RWPE2 (cell line): Measurements from ENCODE around the gene NCDN.

Source experiments
- ATAC-seq: fragments of 200-7000 bp; cut with Tn5 transposase; 3 replicates; pipeline ENCODE4 v1.9.1; 2021; ENCODE audit warnings: low read depth
- DNase-seq: peaks from one replicate; pipeline ENCODE4 v3.0.0-alpha.2; 2020; ENCODE audit warnings: low spot score
- H3K27ac ChIP-seq: fragments of 450-650 bp; 2 replicates; pipeline ENCODE4 v1.5.1; 2017; ENCODE audit warnings: mild to moderate bottlenecking; ENCODE audit not compliant: poor library complexity, severe bottlenecking
- H3K27me3 ChIP-seq: fragments of 250-450 bp; sonication (Bioruptor Pico); 2 replicates; pipeline ENCODE4 v1.5.1; 2021; ENCODE audit warnings: mild to moderate bottlenecking, moderate library complexity; ENCODE audit not compliant: insufficient read depth, poor library complexity, severe bottlenecking
- H3K36me3 ChIP-seq: fragments of 250-450 bp; sonication (Bioruptor Pico); 2 replicates; pipeline ENCODE4 v1.5.1; 2020; ENCODE audit warnings: low read depth, mild to moderate bottlenecking, moderate library complexity
- H3K4me1 ChIP-seq: fragments of 250-450 bp; sonication (Bioruptor Pico); 2 replicates; pipeline ENCODE4 v1.5.1; 2021; ENCODE audit warnings: mild to moderate bottlenecking, moderate library complexity; ENCODE audit not compliant: insufficient read depth, poor library complexity, severe bottlenecking
- H3K4me3 ChIP-seq: fragments of 250-450 bp; sonication (Bioruptor Pico); 2 replicates; pipeline ENCODE4 v1.5.1; 2021; ENCODE audit warnings: mild to moderate bottlenecking, moderate library complexity; ENCODE audit not compliant: severe bottlenecking
- H3K9me3 ChIP-seq: fragments of 250-450 bp; sonication (Bioruptor Pico); 2 replicates; pipeline ENCODE4 v1.5.1; 2021; ENCODE audit warnings: mild to moderate bottlenecking, moderate library complexity; ENCODE audit not compliant: severe bottlenecking
- TF ChIP-seq, protein P1 (sequence below): fragments of 450-650 bp; IDR thresholded peaks from one replicate; pipeline ENCODE4 v1.5.1; 2017; ENCODE audit warnings: mild to moderate bottlenecking, moderate library complexity; ENCODE audit not compliant: poor library complexity, severe bottlenecking

The NCDN gene

DNA sequence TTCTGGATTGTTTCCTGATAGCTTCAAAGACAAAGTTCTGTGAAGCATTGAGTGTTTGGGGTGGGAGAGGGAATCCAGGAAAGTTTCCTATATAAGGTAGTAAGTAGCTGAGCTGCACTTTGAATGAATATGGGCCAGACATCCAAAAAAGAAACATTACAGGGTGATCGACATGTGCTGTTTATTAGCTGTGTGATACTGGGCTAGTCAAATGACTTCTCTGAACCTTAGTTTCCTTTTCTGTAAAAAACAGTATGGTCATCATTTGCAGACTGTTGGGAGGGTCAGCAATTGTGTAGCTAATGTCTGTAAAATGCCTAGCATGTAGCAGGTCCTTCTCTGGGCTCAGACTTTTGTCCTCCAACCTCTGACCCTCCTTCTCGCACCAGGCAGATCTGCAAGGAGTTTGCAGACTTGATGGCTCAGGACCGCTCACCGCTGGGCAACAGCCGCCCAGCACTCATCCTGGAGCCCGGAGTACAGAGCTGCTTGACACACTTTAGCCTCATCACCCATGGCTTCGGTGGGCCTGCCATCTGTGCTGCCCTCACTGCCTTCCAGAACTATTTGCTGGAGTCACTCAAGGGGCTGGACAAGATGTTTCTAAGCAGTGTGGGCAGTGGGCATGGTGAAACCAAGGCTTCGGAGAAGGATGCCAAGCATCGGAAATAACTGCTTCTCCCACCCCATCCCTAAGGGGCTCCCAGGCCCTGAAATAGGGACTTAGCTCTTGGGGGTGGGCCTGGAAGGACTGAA lies 36.6 kb downstream of the NCDN start:
- no peak overlapping the region for H3K27ac ChIP-seq
- no peak for ATAC-seq

DNA sequence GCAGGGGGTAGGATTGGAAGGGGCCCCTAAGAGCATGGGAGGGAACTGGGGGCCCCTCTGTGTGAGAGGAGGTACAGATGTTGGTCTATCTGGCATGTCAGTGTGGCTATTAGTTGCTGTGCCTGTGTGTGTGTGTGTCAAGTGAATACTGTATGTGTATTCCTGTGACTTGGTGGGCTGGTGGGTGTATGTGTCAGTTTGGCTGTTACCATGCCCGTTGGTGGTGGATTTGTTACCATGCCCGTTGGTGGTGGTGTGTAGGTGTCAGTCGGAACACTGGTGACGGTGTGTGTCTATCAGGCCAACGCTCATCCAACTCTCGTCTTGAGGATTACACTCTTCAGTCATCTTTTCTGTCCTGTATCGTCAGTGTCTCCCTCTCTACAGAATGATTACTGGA lies 38.1 kb downstream of the NCDN start:
- ATAC-seq (no peak), DNase-seq (no peak)
- Histone ChIP-seq H3K27ac (no peak overlapping the region), H3K4me3 (no peak overlapping the region), H3K9me3 (no peaks in the 10 kb centered on the region), H3K27me3 (no peaks in the 10 kb centered on the region), H3K36me3 (peaks cover 5% of the 10 kb centered on the region), H3K4me1 (no peaks in the 10 kb centered on the region)
- TF ChIP-seq, protein P1, sequence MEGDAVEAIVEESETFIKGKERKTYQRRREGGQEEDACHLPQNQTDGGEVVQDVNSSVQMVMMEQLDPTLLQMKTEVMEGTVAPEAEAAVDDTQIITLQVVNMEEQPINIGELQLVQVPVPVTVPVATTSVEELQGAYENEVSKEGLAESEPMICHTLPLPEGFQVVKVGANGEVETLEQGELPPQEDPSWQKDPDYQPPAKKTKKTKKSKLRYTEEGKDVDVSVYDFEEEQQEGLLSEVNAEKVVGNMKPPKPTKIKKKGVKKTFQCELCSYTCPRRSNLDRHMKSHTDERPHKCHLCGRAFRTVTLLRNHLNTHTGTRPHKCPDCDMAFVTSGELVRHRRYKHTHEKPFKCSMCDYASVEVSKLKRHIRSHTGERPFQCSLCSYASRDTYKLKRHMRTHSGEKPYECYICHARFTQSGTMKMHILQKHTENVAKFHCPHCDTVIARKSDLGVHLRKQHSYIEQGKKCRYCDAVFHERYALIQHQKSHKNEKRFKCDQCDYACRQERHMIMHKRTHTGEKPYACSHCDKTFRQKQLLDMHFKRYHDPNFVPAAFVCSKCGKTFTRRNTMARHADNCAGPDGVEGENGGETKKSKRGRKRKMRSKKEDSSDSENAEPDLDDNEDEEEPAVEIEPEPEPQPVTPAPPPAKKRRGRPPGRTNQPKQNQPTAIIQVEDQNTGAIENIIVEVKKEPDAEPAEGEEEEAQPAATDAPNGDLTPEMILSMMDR: no peak

More for the DNA sequence above, 36.6 kb downstream of the NCDN start:
- H3K36me3 ChIP-seq: no peaks in the 10 kb centered on the region; the same call in 1 of the 2 replicates
- DNase-seq: no peak
- no peaks in the 10 kb centered on the region for H3K9me3 ChIP-seq
- H3K4me3 ChIP-seq: no peak overlapping the region
- H3K4me1 ChIP-seq: no peaks in the 10 kb centered on the region
- H3K27me3 ChIP-seq: no peaks in the 10 kb centered on the region
- TF ChIP-seq, protein P1: no peak

DNA sequence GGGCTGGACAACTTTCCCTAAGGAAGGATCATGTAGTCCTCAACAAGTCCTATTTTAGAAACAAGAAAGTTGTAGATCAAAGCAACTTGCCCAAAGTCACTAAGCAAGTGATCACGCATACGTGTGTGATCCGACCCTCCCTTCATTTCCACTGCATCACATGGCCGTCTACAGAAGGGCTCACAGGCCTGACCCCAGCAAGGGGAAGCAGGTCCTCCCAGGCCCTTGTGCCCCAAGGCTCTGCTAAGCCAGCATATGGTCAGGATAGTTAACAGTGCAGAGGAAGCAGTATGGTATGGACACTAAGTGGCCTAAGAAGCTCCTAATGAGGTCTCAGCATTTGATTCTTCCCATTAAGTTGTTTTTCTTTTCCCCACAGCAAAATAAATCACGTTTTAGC lies 40.3 kb downstream of the NCDN start:
- ATAC-seq (no peak), DNase-seq (no peak)
- peaks cover 22% of the 10 kb centered on the region for H3K36me3 ChIP-seq
- H3K4me1 ChIP-seq: no peaks in the 10 kb centered on the region
- TF ChIP-seq, protein P1: no peak
- no peak overlapping the region for H3K4me3 ChIP-seq
- no peak overlapping the region for H3K27ac ChIP-seq
- no peaks in the 10 kb centered on the region for H3K9me3 ChIP-seq
- no peaks in the 10 kb centered on the region for H3K27me3 ChIP-seq

DNA sequence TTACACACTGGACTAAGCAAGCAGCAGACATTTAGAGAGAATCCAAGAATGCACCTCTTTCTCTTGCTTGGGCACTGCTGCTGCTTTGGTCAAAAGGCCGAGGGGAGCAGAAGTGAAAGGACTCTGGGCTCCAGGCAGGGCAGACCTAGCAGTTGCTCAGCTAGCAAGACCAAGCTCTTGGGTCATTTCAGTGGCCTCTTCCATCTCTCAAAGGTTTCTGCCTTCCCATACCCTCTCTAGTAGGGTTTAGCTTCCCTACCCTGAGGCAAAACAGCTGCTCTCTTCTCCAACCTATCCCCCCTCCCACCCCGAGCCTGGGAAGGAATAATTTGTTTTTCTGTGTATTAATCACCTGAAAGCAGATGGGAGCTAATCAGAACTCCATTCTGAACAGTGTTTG lies 41.3 kb downstream of the NCDN start:
- TF ChIP-seq, protein P1: no peak
- Histone ChIP-seq H3K27ac (no peak overlapping the region), H3K9me3 (no peaks in the 10 kb centered on the region), H3K36me3 (peaks cover 30% of the 10 kb centered on the region), H3K4me1 (no peaks in the 10 kb centered on the region), H3K27me3 (no peaks in the 10 kb centered on the region), H3K4me3 (no peak overlapping the region)
- ATAC-seq: no peak
- no peak for DNase-seq

DNA sequence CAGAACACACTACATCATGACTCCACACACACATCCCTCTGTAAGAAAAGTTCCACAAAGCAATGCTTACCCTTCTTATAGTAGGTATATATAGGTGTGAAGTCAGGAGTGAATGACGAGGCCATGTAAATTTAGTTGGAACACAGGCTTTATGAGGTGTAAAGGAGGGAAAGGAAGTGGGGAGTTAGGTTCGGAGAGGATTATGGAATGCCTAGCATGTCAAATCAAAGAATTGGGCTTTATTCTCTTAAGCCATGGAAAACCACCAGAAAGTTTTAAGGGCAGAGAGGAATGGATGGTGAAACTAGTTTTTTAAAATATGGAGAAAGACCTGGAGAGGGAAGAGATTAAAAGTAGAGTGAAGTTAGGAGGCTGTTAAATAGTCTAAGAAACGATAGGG lies 41.8 kb downstream of the NCDN start:
- TF ChIP-seq, protein P1: no peak
- H3K36me3 ChIP-seq: peaks cover 33% of the 10 kb centered on the region
- no peak overlapping the region for H3K27ac ChIP-seq
- no peak overlapping the region for H3K4me3 ChIP-seq
- H3K4me1 ChIP-seq: no peaks in the 10 kb centered on the region
- no peaks in the 10 kb centered on the region for H3K27me3 ChIP-seq
- ATAC-seq: no peak
- no peaks in the 10 kb centered on the region for H3K9me3 ChIP-seq
- DNase-seq: no peak
